ENCODE measurements around the gene CTCFL.

Gene CTCFL

GRCh38 chr20:57544838-57545564 is 20.1 kb upstream of the CTCFL start:
- TF ChIP-seq TAF1 (IDR thresholded peaks at IDR 0.05; ENCODE audit: borderline replicate concordance, insufficient read depth, low read length) (no peak), POLR2AphosphoS5 (IDR thresholded peaks at IDR 0.05; ENCODE audit: low read depth, low read length) (no peak), REST (IDR thresholded peaks at IDR 0.05; ENCODE audit: insufficient read depth in 1 of 2, low read depth in 2 of 2, low read length in 2 of 2) (no peak), SIN3A (IDR thresholded peaks at IDR 0.05; ENCODE audit: borderline replicate concordance, insufficient read depth, low read length) (no peak), FOXP2 (optimal IDR thresholded peaks at IDR 0.05; ENCODE audit: borderline replicate concordance, extremely low read depth, extremely low read length, insufficient read depth) (no peak)

GRCh38 chr20:57543754-57544153 is 18.8 kb upstream of the CTCFL start:
- TF ChIP-seq POLR2AphosphoS5 (IDR thresholded peaks at IDR 0.05; ENCODE audit: low read depth, low read length), result no peak
- no peak for TF ChIP-seq REST (IDR thresholded peaks at IDR 0.05; ENCODE audit: insufficient read depth in 1 of 2, low read depth in 2 of 2, low read length in 2 of 2)
- TF ChIP-seq TAF1 (IDR thresholded peaks at IDR 0.05; ENCODE audit: borderline replicate concordance, insufficient read depth, low read length), result no peak
- no peak for TF ChIP-seq SIN3A (IDR thresholded peaks at IDR 0.05; ENCODE audit: borderline replicate concordance, insufficient read depth, low read length)
- TF ChIP-seq FOXP2 (optimal IDR thresholded peaks at IDR 0.05; ENCODE audit: borderline replicate concordance, extremely low read depth, extremely low read length, insufficient read depth), result no peak

DNA sequence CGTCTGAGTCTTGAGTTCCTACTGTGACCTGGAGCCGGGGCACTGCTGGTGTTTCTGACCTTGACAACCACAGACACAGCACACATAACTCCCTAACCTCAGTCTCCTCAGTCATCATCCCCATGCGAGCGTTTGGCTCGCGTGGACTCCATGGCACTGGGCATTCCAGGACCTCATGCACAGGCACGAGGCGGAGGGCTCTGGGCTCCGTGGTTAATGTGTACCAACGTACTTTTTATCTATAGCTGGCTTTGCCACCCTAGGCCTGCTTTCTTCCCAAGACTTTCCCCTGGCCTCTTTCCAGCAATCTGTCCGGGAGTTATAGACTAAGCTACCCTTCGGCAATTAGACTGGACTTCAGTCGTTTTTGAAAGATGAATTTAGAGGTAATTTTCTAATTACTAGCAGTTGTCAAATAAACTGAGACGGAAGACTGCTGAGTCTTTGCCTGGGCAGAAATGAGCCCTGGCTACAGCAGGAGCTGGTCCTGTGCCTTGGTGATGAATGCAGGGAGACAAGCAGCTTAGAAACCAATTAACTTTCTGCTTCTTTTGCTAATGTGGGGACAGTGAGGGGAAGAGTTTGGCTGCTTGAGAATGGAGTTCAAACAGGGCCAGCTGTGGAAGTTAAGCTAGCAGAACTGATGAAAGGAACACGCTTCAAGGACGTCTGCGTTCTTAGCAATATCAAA is 16.1 kb upstream of the CTCFL start:
- TF ChIP-seq FOXP2 (optimal IDR thresholded peaks at IDR 0.05; ENCODE audit: borderline replicate concordance, extremely low read depth, extremely low read length, insufficient read depth) (no peak), REST (IDR thresholded peaks at IDR 0.05; ENCODE audit: insufficient read depth in 1 of 2, low read depth in 2 of 2, low read length in 2 of 2) (no peak), SIN3A (IDR thresholded peaks at IDR 0.05; ENCODE audit: borderline replicate concordance, insufficient read depth, low read length) (no peak), TAF1 (IDR thresholded peaks at IDR 0.05; ENCODE audit: borderline replicate concordance, insufficient read depth, low read length) (no peak), POLR2AphosphoS5 (IDR thresholded peaks at IDR 0.05; ENCODE audit: low read depth, low read length) (no peak)

GRCh38 chr20:57539889-57540288 is 14.9 kb upstream of the CTCFL start:
- TF ChIP-seq POLR2AphosphoS5 (IDR thresholded peaks at IDR 0.05; ENCODE audit: low read depth, low read length), result no peak
- TF ChIP-seq REST (IDR thresholded peaks at IDR 0.05; ENCODE audit: insufficient read depth in 1 of 2, low read depth in 2 of 2, low read length in 2 of 2), result no peak
- no peak for TF ChIP-seq TAF1 (IDR thresholded peaks at IDR 0.05; ENCODE audit: borderline replicate concordance, insufficient read depth, low read length)
- TF ChIP-seq SIN3A (IDR thresholded peaks at IDR 0.05; ENCODE audit: borderline replicate concordance, insufficient read depth, low read length), result no peak
- TF ChIP-seq FOXP2 (optimal IDR thresholded peaks at IDR 0.05; ENCODE audit: borderline replicate concordance, extremely low read depth, extremely low read length, insufficient read depth), result no peak

Measured in PFSK-1 (cell line).